KOPT-K1 (cell line): ENCODE measurements around the gene NLGN1.

Source experiments
- H3K27ac ChIP-seq: fragments of 200-600 bp; sonication (generic); 2 replicates; pipeline ENCODE4 v1.5.1; 2016; ENCODE audit warnings: antibody characterized with exemption, mild to moderate bottlenecking, low read depth, low read length; ENCODE audit not compliant: poor library complexity, severe bottlenecking
- H3K36me3 ChIP-seq: fragments of 200-600 bp; sonication (generic); 2 replicates; pipeline ENCODE4 v1.5.1; 2017; ENCODE audit warnings: antibody characterized with exemption, mild to moderate bottlenecking, low read length, moderate library complexity; ENCODE audit not compliant: insufficient read depth
- H3K9me3 ChIP-seq: fragments of 200-600 bp; sonication (generic); 2 replicates; pipeline ENCODE4 v1.5.1; 2017; ENCODE audit warnings: antibody characterized with exemption, low read length, mild to moderate bottlenecking; ENCODE audit not compliant: insufficient read depth, poor library complexity, severe bottlenecking

The NLGN1 gene

GRCh38 chr3:173799060-173799816 lies 401.7 kb downstream of the NLGN1 start:
- no peaks in the 10 kb centered on the region for H3K9me3 ChIP-seq
- H3K36me3 ChIP-seq, result no peaks in the 10 kb centered on the region
- no peak overlapping the region for H3K27ac ChIP-seq

DNA sequence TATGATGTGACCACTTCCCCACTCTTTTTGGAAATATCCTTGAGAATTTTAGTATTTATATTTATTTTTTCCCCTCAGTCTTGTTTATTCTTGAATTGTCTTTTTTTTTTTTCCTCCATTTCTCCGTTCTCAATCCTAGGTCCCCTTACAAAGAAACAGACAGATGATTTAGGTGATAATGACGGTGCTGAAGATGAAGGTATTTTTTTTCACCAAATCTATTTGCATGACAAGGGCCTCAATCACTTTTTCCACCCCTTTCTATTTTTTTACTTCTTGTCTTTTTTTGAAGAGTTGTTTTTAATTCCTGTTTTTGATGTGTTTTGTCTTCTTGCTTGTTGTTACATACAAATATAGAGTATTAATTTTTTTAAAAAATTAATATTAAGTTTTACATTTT lies 402.6 kb downstream of the NLGN1 start:
- Histone ChIP-seq H3K9me3 (no peaks in the 10 kb centered on the region), H3K36me3 (no peaks in the 10 kb centered on the region), H3K27ac (no peak overlapping the region)

- H3K36me3 ChIP-seq, result no peaks in the 10 kb centered on the region
- no peaks in the 10 kb centered on the region for H3K9me3 ChIP-seq
- H3K27ac ChIP-seq, result no peak overlapping the region
Observed at GRCh38 chr3:173814809-173815208, 417.3 kb downstream of the NLGN1 start.

GRCh38 chr3:173819368-173819767 lies 421.8 kb downstream of the NLGN1 start:
- no peaks in the 10 kb centered on the region for H3K9me3 ChIP-seq
- no peaks in the 10 kb centered on the region for H3K36me3 ChIP-seq
- H3K27ac ChIP-seq, result no peak overlapping the region

DNA sequence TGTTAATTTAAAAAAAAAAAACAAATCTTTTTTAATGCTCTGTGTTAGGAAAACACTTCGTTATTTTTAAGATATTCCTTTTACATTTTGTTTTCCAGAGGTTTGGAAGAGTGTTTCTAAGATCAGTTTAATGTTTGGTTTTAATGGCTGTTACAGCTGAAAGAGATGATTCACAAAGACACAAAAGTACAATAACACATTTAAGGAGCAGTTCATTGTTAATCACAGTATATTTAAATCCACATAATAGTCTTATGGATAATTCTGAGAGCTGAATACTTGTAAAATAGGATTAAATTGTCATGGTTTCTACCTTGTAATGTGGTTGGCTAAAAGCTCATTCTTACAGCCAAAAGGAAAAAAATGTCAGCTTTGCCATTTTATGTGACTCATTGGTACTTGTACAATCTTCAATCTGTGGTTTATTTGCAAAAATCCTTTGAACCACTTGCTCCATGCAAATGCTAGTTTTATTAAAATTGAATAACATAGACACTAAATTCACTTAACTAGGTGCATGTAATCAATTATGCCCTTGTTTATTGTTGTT lies 426.4 kb downstream of the NLGN1 start:
- no peak overlapping the region for H3K27ac ChIP-seq
- no peaks in the 10 kb centered on the region for H3K36me3 ChIP-seq
- no peaks in the 10 kb centered on the region for H3K9me3 ChIP-seq

DNA sequence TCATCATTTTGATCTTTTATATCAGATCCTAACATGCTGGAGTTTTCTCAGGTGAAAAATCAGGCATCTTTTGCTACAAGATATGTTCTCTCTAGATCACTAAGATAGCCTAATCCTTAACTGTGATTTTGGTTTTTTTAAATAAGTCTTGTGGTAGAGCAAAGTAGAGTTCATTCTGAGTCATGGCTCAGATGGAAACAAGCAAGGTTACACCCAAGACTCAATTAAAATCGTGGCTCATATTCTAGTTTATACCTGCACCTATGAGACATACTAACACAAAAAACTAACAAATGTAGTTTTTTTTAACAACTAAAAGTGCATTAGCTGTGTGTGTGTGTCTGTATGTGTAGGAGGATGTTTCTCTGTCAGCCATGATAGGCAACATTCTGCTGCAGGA lies 428.2 kb downstream of the NLGN1 start:
- no peak overlapping the region for H3K27ac ChIP-seq
- no peaks in the 10 kb centered on the region for H3K9me3 ChIP-seq
- H3K36me3 ChIP-seq, result no peaks in the 10 kb centered on the region

DNA sequence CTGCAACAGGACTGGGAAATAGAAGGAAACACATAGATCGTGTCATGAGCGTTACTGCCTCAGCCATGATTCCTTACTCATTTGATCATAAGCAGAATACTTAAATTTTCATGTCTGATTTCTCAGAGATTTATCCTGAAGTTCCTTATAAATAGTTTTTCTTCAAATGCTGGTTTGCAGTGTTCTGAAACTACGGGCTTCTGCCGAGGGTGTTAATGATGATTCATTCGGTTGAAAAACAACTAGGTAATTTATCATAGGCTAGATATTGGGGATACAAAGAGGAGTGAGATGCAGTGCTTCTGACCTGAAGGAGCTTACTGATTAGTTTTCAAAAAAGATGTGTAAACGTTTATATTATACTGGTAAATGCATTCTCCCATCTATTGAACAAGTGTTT lies 428.9 kb downstream of the NLGN1 start:
- no peaks in the 10 kb centered on the region for H3K9me3 ChIP-seq
- no peaks in the 10 kb centered on the region for H3K36me3 ChIP-seq
- H3K27ac ChIP-seq, result no peak overlapping the region

GRCh38 chr3:173826901-173827609 lies 429.5 kb downstream of the NLGN1 start:
- Histone ChIP-seq H3K27ac (no peak overlapping the region), H3K36me3 (no peaks in the 10 kb centered on the region), H3K9me3 (no peaks in the 10 kb centered on the region)

DNA sequence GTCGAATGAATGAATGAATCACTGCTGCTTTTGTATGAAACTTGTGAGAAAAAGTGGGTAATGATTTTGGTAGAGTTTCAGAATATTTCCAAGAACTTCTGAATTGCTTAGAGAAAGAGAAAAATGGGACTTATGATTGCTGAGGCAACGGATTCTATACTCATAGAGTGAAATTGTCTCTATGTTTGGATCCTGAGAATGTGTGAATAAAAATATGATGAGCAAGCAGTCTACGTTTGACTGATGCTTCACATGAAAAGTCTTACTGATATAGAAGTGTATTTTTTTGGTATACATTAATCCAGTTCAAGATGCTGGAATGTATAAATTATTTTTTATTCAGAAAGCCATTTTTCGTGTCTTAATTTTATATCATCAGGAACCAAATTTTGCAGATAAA lies 441.1 kb downstream of the NLGN1 start:
- Histone ChIP-seq H3K27ac (no peak overlapping the region), H3K36me3 (no peaks in the 10 kb centered on the region), H3K9me3 (no peaks in the 10 kb centered on the region)

DNA sequence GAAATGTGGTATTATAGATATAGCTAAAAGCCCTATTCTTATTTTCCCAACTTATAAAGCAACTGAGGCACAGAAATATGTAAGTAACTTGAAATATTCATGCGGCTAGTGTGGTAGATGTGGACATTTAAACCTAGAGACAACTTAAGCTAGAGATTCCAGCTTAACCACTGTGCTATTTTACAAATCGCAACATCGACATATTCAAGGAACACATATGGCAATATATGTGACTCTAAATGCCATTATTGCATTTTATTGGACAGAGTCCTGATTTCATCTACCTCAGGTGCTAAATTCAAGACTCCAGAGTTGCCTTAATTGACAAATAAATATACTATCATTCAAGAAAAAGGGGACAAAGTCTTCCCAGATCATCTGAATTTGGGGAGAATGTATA lies 442.3 kb downstream of the NLGN1 start:
- Histone ChIP-seq H3K36me3 (no peaks in the 10 kb centered on the region), H3K27ac (no peak overlapping the region), H3K9me3 (no peaks in the 10 kb centered on the region)

DNA sequence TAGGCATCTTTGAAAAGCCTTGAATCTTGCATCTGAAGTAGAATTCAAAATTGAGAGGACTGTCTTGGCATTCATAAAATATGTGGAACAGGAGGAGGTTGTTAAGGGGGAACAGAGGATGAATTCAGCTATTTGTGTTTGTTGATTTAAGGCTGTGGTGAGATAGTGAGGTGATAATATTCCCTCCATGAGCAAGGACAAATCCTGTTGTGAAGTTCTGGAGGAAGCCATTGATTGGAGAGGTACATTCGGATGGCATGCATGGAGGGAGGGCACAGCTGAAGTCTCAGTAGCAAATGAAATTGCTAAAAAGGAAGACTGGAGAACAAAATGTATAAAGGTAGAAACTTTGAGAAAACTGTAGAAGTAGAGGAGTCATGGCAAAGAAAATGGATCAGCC lies 443.8 kb downstream of the NLGN1 start:
- Histone ChIP-seq H3K9me3 (no peaks in the 10 kb centered on the region), H3K27ac (no peak overlapping the region), H3K36me3 (no peaks in the 10 kb centered on the region)

GRCh38 chr3:173843060-173843459 lies 445.5 kb downstream of the NLGN1 start:
- H3K27ac ChIP-seq, result no peak overlapping the region
- H3K36me3 ChIP-seq, result no peaks in the 10 kb centered on the region
- H3K9me3 ChIP-seq, result no peaks in the 10 kb centered on the region

- Histone ChIP-seq H3K9me3 (no peaks in the 10 kb centered on the region), H3K27ac (no peak overlapping the region), H3K36me3 (no peaks in the 10 kb centered on the region)
Observed at GRCh38 chr3:173846584-173846983, 449.0 kb downstream of the NLGN1 start.

DNA sequence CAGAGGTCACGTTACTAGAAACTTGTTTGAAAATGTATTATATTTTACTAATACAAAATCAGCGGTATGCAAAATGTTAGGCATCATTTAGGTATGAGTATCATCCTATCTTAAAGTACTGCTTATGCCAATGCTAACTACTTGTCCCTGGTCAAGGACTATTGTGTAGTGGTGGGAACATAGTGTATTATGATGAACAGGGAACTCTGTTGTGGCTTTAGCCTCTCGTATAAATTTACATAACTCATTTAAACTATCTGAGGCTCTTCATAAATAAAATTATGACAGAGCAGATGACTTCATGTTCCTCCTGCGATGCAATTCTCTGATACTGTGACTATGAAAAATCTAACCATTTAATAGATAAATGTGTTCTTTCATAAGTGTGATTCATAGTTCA lies 451.9 kb downstream of the NLGN1 start:
- Histone ChIP-seq H3K9me3 (no peaks in the 10 kb centered on the region), H3K36me3 (no peaks in the 10 kb centered on the region), H3K27ac (no peak overlapping the region)

- H3K9me3 ChIP-seq, result no peaks in the 10 kb centered on the region
- H3K27ac ChIP-seq, result no peak overlapping the region
- H3K36me3 ChIP-seq, result no peaks in the 10 kb centered on the region
Observed at GRCh38 chr3:173857154-173857553, 459.6 kb downstream of the NLGN1 start.

DNA sequence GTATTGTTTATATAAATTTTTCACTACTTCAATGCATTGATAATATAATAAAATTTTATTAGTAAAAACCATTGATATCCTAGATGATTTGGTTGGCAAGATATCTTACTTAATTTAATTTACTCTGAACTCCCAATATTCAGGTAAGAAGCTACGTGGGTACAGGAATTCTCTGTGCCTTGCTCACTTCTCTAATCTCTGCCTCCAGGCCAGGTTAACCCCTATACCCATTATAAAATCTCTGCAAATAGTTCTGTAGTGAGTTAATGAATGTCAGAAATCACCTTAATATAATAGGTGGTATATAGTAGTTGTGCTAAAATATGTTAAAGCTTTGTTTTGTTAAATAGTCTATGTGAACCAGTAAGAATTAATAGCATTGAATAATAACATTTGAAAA lies 465.2 kb downstream of the NLGN1 start:
- Histone ChIP-seq H3K36me3 (no peaks in the 10 kb centered on the region), H3K9me3 (no peaks in the 10 kb centered on the region), H3K27ac (no peak overlapping the region)
